A673 (cell line): ENCODE measurements around the gene NECAB3.

Experiments
- EZH2 ChIP-seq: fragments of 200-600 bp; sonication (generic); IDR thresholded peaks from 2 replicates; pipeline ENCODE4 v1.6.1; 2017; ENCODE audit warnings: borderline replicate concordance, low read depth, mild to moderate bottlenecking, mixed read lengths, antibody characterized with exemption, low read length; ENCODE audit not compliant: poor library complexity, severe bottlenecking
- TF ChIP-seq, protein P1 (sequence below): fragments of 300-800, 200-600 bp; sonication (generic); conservative IDR thresholded peaks from 2 replicates; pipeline ENCODE4 v1.5.1; 2017; ENCODE audit warnings: low read depth, mild to moderate bottlenecking, antibody characterized with exemption, low read length, moderate library complexity, mixed read lengths

DNA sequence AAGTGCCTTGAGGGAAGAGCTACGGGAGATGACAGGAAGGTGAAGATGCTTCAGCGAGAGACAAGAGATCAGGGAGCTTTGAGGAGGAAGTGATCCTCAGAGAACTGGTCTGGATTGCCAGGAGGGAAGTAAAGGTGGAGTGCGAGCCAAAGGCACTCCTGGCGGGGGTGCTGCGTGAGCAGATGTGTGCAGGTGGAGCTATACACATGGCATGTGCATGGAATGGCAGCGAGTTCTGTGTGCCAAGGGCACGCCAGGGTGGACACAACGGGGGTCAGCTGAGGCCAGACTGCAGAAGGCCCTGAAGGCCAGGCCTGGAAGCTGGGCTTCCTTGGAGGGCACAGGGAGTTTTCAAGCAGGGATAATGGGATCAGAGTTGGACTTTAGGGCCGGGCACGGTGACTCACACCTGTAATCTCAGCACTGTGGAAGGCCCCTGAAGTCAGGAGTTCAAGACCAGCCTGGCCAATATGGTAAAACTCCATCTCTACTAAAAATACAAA, 39.7 kb upstream of the NECAB3 start:
- TF ChIP-seq, protein P1, sequence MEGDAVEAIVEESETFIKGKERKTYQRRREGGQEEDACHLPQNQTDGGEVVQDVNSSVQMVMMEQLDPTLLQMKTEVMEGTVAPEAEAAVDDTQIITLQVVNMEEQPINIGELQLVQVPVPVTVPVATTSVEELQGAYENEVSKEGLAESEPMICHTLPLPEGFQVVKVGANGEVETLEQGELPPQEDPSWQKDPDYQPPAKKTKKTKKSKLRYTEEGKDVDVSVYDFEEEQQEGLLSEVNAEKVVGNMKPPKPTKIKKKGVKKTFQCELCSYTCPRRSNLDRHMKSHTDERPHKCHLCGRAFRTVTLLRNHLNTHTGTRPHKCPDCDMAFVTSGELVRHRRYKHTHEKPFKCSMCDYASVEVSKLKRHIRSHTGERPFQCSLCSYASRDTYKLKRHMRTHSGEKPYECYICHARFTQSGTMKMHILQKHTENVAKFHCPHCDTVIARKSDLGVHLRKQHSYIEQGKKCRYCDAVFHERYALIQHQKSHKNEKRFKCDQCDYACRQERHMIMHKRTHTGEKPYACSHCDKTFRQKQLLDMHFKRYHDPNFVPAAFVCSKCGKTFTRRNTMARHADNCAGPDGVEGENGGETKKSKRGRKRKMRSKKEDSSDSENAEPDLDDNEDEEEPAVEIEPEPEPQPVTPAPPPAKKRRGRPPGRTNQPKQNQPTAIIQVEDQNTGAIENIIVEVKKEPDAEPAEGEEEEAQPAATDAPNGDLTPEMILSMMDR: no peak
- TF ChIP-seq EZH2: no peak
